Measurements from ENCODE around the gene CASP14. TPM values are rescaled to one million over a fixed set of nuclear protein-coding genes. Genes with fewer than 3 reads are reported as not detected.

The CASP14 gene
- total RNA-seq, 2 donors from 2014 or later = 0.54 TPM; not detected in 1

- Histone ChIP-seq H3K4me1 (ENCODE audit: control insufficient read depth in 1 of 2, low read depth in 2 of 2) (no peaks in the 10 kb centered on the region), H3K27ac (no peak overlapping the region), H3K36me3 (no peaks in the 10 kb centered on the region), H3K27me3 (replicated peaks; ENCODE audit: insufficient read depth) (no peaks in the 10 kb centered on the region), H3K4me3 (no peak overlapping the region), H3K9me3 (no peaks in the 10 kb centered on the region)
- no peak for TF ChIP-seq CTCF (IDR thresholded peaks at IDR 0.05)
- no peak for ATAC-seq (ENCODE audit: insufficient number of reproducible peaks, low FRiP score, low read depth)
- no peak for DNase-seq (ENCODE audit: low spot score)
Observed at GRCh38 chr19:15035795-15036311, 13.4 kb upstream of the CASP14 start.

GRCh38 chr19:15037586-15037985 is 11.7 kb upstream of the CASP14 start:
- no peak overlapping the region for H3K27ac ChIP-seq
- no peaks in the 10 kb centered on the region for H3K27me3 ChIP-seq (replicated peaks; ENCODE audit: insufficient read depth)
- no peak for DNase-seq (ENCODE audit: low spot score)
- H3K4me1 ChIP-seq (ENCODE audit: control insufficient read depth in 1 of 2, low read depth in 2 of 2) = no peaks in the 10 kb centered on the region
- H3K36me3 ChIP-seq = no peaks in the 10 kb centered on the region
- H3K9me3 ChIP-seq = no peaks in the 10 kb centered on the region
- H3K4me3 ChIP-seq = no peak overlapping the region
- no peak for ATAC-seq (ENCODE audit: insufficient number of reproducible peaks, low FRiP score, low read depth)
- no peak for TF ChIP-seq CTCF (IDR thresholded peaks at IDR 0.05)

GRCh38 chr19:15038294-15038693 is 11.0 kb upstream of the CASP14 start:
- H3K27ac ChIP-seq = no peak overlapping the region
- no peaks in the 10 kb centered on the region for H3K27me3 ChIP-seq (replicated peaks; ENCODE audit: insufficient read depth)
- no peaks in the 10 kb centered on the region for H3K4me1 ChIP-seq (ENCODE audit: control insufficient read depth in 1 of 2, low read depth in 2 of 2)
- H3K4me3 ChIP-seq = no peak overlapping the region
- ATAC-seq (ENCODE audit: insufficient number of reproducible peaks, low FRiP score, low read depth) (no peak), DNase-seq (ENCODE audit: low spot score) (no peak)
- no peaks in the 10 kb centered on the region for H3K9me3 ChIP-seq
- TF ChIP-seq CTCF (IDR thresholded peaks at IDR 0.05) = no peak
- H3K36me3 ChIP-seq = no peaks in the 10 kb centered on the region

- Histone ChIP-seq H3K36me3 (no peaks in the 10 kb centered on the region), H3K4me1 (ENCODE audit: control insufficient read depth in 1 of 2, low read depth in 2 of 2) (no peaks in the 10 kb centered on the region), H3K9me3 (no peaks in the 10 kb centered on the region), H3K4me3 (no peak overlapping the region), H3K27me3 (replicated peaks; ENCODE audit: insufficient read depth) (no peaks in the 10 kb centered on the region), H3K27ac (no peak overlapping the region)
- ATAC-seq (ENCODE audit: insufficient number of reproducible peaks, low FRiP score, low read depth) (no peak), DNase-seq (ENCODE audit: low spot score) (no peak)
- no peak for TF ChIP-seq CTCF (IDR thresholded peaks at IDR 0.05)
Observed at GRCh38 chr19:15042003-15042402, 7.3 kb upstream of the CASP14 start.

GRCh38 chr19:15042826-15043225 is 6.5 kb upstream of the CASP14 start:
- no peak for TF ChIP-seq CTCF (IDR thresholded peaks at IDR 0.05)
- Histone ChIP-seq H3K36me3 (no peaks in the 10 kb centered on the region), H3K4me3 (no peak overlapping the region), H3K9me3 (no peaks in the 10 kb centered on the region), H3K27ac (no peak overlapping the region), H3K4me1 (ENCODE audit: control insufficient read depth in 1 of 2, low read depth in 2 of 2) (no peaks in the 10 kb centered on the region), H3K27me3 (replicated peaks; ENCODE audit: insufficient read depth) (no peaks in the 10 kb centered on the region)
- DNase-seq (ENCODE audit: low spot score) = no peak
- no peak for ATAC-seq (ENCODE audit: insufficient number of reproducible peaks, low FRiP score, low read depth)
